ENCODE measurements around the gene GLCE. TPM values are rescaled to one million over a fixed set of nuclear protein-coding genes. Genes with fewer than 3 reads are reported as not detected.

GLCE gene
- total and polyA plus RNA-seq, 9 of the 15 experiments (the other 6 are each of a cell fraction or from before 2014, with no cell fraction given), result 4.6 to 12.3 (median 10.6) TPM

GRCh38 chr15:69114331-69114928, 46.0 kb upstream of the GLCE start (continued):
- TF ChIP-seq CBFA2T2 (conservative IDR thresholded peaks at IDR 0.05) (peak; percentile 86), ELF2 (CRISPR knock-in tag; IDR thresholded peaks at IDR 0.05) (no peak), PRPF4 (IDR thresholded peaks at IDR 0.05; ENCODE audit: insufficient read depth, low read depth, low read length, poor library complexity, severe bottlenecking) (no peak), HMBOX1 (IDR thresholded peaks at IDR 0.05) (peak; percentile 54; the same call in 1 of the 2 replicates), TEAD2 (tag; IDR thresholded peaks at IDR 0.05) (no peak), ZSCAN29 (IDR thresholded peaks at IDR 0.05) (no peak), MLX (CRISPR knock-in tag; conservative IDR thresholded peaks at IDR 0.05) (no peak), CBX8 (IDR thresholded peaks at IDR 0.05; ENCODE audit: borderline replicate concordance, extremely low read depth, low read depth, low read length, poor library complexity, severe bottlenecking) (no peak), ZBTB9 (CRISPR knock-in tag; IDR thresholded peaks at IDR 0.05) (peak; percentile 75; the same call in 1 of the 2 replicates), NFE2L1 (tag; IDR thresholded peaks at IDR 0.05; ENCODE audit: borderline replicate concordance, low read depth) (no peak), HMGN3 (IDR thresholded peaks at IDR 0.05; ENCODE audit: borderline replicate concordance, extremely low read depth, insufficient read length, low read depth, low read length) (no peak), EP300 (IDR thresholded peaks at IDR 0.05; ENCODE audit: low read length) (peak; percentile 63; the same call in 1 of the 2 replicates), RBM22 (IDR thresholded peaks at IDR 0.05; ENCODE audit: low read depth, low read length, poor library complexity, severe bottlenecking) (no peak), MLLT1 (IDR thresholded peaks at IDR 0.05) (no peak), ARID3A (IDR thresholded peaks at IDR 0.05; ENCODE audit: borderline replicate concordance, low read depth, low read length) (no peak), HDAC2 (IDR thresholded peaks at IDR 0.05) (no peak), MCM3 (IDR thresholded peaks at IDR 0.05) (no peak), ILK (tag; IDR thresholded peaks at IDR 0.05; ENCODE audit: borderline replicate concordance, low read depth) (no peak), ZNF77 (CRISPR knock-in tag; IDR thresholded peaks at IDR 0.05) (no peak), CREB3L1 (IDR thresholded peaks at IDR 0.05; ENCODE audit: borderline replicate concordance, low read depth) (no peak)
